ENCODE data around the gene JOSD2. TPM values are rescaled to one million over a fixed set of nuclear protein-coding genes. Genes with fewer than 3 reads are reported as not detected.

The JOSD2 gene
- total RNA-seq, 2 experiments from 2014 or later = 40.2 to 41.7 TPM

DNA sequence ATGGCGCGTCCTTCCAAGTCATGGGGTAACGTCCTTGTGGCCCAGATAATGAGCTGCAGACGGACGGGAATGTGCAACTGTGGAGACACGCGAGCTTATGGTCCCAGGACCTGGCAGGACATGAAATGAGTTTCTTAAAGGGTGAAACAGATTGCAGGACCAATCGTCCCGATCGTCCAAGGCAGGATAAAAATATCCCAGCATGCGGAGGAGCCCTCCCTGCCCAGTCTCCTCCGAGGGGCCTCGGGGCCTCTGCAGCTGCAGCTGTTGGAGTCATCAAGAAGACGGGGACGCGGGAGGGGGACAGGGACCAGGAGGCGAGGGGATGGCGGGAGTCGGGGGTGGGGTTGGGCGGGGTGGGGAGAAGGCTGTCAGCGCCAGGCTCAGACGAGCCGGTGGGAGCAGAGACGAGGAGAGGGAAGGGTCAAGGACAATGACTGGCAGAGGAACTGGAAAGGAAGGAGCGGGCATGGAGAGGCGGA, 20.0 kb downstream of the JOSD2 start:
- no peak for ATAC-seq
- peaks cover 9% of the 10 kb centered on the region for H3K27me3 Mint-ChIP-seq
- peaks cover 2% of the 10 kb centered on the region for H3K36me3 Mint-ChIP-seq
- no peak overlapping the region for H3K4me3 Mint-ChIP-seq
- CTCF ChIA-PET = no interaction called here
- H3K27ac Mint-ChIP-seq = no peak overlapping the region
- peaks cover 14% of the 10 kb centered on the region for H3K4me1 Mint-ChIP-seq
- no peak for DNase-seq
- no peaks in the 10 kb centered on the region for H3K9me3 Mint-ChIP-seq (ENCODE audit: low read depth)

DNA sequence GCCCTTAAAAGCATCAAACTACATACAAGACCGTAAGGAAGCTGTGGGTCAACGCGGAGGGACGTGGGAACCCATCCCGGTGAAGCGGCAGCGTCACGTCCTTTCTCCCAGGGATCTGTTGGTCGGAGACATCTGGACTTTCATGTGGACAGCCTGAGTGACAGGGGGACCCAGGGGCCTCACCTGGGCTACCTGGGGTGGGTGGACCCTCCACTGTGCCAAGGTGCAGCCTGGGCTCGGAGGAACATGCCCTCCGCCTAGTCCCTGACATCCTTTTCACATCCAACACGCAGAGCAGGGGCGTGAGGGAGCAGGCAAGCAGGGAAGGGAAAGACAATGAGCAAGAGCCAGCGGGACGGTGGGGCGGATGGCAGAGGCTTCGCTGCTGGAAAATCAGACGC, 20.6 kb downstream of the JOSD2 start:
- no peaks in the 10 kb centered on the region for H3K9me3 Mint-ChIP-seq (ENCODE audit: low read depth)

DNA sequence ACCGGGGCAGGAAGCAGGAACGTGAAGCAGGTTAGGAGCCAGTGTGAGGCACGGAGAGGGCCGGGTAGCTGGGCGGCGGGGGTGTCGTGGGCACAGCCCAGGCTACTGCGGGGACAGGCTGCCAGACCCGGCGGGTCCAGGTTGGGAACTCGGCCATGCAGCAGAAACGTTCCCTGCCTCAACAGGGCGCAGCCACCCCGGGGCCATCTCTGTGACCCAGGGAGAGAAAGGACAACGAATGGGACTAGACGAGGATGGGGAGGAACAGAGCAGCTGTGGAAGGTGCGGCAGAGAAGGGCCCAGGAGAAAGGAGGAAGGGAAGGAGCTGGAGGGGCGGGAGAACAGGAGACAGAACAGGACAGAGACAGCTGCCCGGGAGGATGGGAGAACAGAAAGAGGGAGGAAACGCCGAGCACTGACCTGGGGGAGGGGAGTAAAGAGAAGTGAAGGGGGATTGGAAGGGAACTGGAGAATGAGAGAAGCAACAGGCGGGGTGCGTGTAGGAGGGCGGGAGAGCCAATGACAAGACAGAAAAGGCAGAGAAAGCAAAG, 21.5 kb downstream of the JOSD2 start:
- H3K27ac Mint-ChIP-seq = no peak overlapping the region

More for the DNA sequence above, 20.6 kb downstream of the JOSD2 start:
- Mint-ChIP-seq H3K36me3 (peaks cover 5% of the 10 kb centered on the region), H3K4me3 (no peak overlapping the region), H3K4me1 (peaks cover 14% of the 10 kb centered on the region), H3K27ac (no peak overlapping the region), H3K27me3 (peaks cover 9% of the 10 kb centered on the region)
- ATAC-seq (no peak), DNase-seq (no peak)
- CTCF ChIA-PET = no interaction called here

DNA sequence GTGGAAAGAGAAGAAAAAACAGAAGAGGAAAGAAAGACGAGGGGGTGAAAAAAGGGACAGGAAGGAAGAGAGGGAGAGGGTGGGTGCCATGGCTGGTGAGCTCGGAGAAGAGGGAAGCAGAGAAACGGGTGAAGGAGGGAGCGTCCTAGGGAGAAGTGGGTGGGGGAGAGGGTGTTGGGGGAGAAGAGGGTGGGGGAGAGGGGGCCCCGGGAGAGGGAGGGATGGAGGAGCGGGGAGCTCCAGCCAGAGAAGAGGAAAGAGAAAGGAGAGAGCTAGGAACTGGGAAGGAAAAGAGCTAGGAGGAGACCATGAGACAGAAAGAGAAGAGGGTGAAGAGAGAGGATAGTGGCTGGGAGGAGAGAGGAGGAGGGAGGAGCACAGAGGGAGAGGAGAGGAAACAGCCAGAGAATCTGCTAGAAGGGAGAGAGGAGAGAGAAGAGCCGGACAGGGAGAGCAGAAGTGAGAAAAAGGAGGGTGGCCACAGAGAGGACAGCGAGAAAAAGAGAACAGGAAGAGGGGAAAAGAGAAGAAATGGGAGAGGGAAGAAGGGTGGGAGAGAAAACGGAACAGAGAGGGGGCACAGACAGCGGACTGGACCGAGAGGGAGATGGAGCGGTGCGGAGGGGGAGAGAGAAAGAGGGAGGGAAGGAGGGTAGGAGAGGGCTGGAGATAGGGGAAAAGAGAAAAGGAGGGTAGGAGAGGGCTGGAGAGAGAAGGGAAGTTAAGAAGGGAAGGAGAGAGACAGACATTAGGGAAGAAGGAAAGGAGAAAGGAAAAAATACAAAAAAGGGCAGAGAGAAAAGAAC, 22.4 kb downstream of the JOSD2 start:
- ATAC-seq (no peak), DNase-seq (no peak)
- H3K27ac Mint-ChIP-seq = no peak overlapping the region
- CTCF ChIA-PET = no interaction called here
- H3K27me3 Mint-ChIP-seq = peaks cover 9% of the 10 kb centered on the region
- H3K4me1 Mint-ChIP-seq = peaks cover 14% of the 10 kb centered on the region
- peaks cover 8% of the 10 kb centered on the region for H3K36me3 Mint-ChIP-seq
- no peaks in the 10 kb centered on the region for H3K9me3 Mint-ChIP-seq (ENCODE audit: low read depth)
- no peak overlapping the region for H3K4me3 Mint-ChIP-seq

More for the DNA sequence above, 21.5 kb downstream of the JOSD2 start:
- Mint-ChIP-seq H3K27me3 (peaks cover 9% of the 10 kb centered on the region), H3K9me3 (ENCODE audit: low read depth) (no peaks in the 10 kb centered on the region), H3K4me1 (peaks cover 14% of the 10 kb centered on the region), H3K36me3 (peaks cover 8% of the 10 kb centered on the region), H3K4me3 (no peak overlapping the region)
- DNase-seq = no peak
- CTCF ChIA-PET = no interaction called here
- ATAC-seq = no peak

DNA sequence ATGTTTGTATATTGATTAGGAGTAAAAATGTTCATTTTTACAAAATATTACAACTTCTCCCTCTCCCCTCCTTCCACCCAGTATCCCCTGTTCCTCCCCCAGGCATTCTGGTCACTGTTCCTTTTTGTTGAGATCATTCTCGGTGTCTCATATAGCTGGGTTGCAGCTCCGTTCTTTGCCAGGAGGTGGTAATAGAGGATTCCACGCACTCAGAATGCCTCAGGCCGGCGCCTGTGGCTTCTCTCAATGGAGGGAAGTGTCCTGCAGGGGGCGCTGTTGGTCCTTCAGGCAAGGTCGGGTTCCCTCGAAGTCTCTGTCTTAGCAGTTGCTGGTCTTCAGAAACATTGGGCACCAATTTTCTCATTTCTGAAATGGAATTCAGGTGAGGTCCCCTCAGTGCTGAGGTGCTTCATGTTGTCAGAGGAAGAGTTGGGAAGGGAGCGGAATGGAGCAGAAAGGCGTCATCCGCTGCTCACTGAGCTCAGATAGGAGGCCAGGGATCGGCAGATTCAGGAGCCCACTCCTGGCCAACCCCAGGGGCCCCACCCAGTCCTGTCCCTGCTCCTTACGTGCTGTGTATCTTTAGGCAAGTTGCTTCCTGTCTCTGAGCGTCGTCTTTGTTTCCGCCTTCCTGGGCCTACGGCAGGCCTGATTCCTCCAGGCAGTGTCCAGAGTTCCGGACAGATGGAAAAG, 24.0 kb downstream of the JOSD2 start:
- ATAC-seq (no peak), DNase-seq (peak; percentile 65)
- peaks cover 10% of the 10 kb centered on the region for H3K4me1 Mint-ChIP-seq
- no peaks in the 10 kb centered on the region for H3K9me3 Mint-ChIP-seq (ENCODE audit: low read depth)
- CTCF ChIA-PET = interaction anchor here (1.0 kb wide), 2 partner anchors 69 to 123 kb away, joined by 3 read pairs; no protein-coding TSS in a partner anchor
- no peak overlapping the region for H3K27ac Mint-ChIP-seq
- H3K4me3 Mint-ChIP-seq = no peak overlapping the region
- peaks cover 11% of the 10 kb centered on the region for H3K36me3 Mint-ChIP-seq
- H3K27me3 Mint-ChIP-seq = peaks cover 7% of the 10 kb centered on the region

DNA sequence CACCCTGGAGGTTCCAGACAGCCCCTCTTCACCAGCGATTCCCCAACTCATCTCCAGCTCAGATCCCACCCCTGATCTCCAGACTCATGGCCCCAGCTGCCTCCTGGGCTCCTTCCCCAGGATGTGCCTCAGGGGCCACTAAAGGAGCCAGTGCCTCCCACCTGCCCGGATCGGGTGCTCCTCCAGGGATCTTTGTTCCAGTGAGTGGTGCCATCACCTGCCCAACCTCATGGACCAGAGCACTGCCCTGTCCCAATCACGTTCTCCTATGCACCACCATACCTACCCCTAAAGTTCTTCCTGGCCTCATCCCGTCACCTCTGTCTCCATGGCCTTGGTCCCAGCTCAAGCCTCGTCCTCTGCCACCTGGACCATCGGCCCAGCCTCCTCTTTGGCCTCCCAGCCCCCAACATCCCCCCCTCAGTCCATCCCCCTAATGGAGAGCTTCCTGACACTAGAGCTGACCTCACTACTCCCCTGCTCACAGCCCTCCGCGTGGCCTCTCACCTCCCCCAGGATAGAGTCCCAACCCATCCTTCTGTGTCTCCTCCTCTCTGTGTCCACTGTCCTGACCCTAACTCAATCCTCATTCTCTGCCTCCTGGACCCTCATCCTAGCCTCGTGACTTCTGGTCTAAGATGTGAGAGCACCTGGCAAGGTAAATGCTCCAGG, 25.6 kb downstream of the JOSD2 start:
- H3K27ac Mint-ChIP-seq = no peak overlapping the region
- H3K9me3 Mint-ChIP-seq (ENCODE audit: low read depth) = no peaks in the 10 kb centered on the region
- peaks cover 12% of the 10 kb centered on the region for H3K36me3 Mint-ChIP-seq
- CTCF ChIA-PET = interaction anchor here (0.7 to 1.4 kb wide), 3 partner anchors 12 to 123 kb away, joined by 3 to 4 read pairs (median 3); no protein-coding TSS in a partner anchor
- H3K4me1 Mint-ChIP-seq = peaks cover 2% of the 10 kb centered on the region
- no peak for DNase-seq
- H3K4me3 Mint-ChIP-seq = no peak overlapping the region
- no peak for ATAC-seq
- H3K27me3 Mint-ChIP-seq = peaks cover 2% of the 10 kb centered on the region

DNA sequence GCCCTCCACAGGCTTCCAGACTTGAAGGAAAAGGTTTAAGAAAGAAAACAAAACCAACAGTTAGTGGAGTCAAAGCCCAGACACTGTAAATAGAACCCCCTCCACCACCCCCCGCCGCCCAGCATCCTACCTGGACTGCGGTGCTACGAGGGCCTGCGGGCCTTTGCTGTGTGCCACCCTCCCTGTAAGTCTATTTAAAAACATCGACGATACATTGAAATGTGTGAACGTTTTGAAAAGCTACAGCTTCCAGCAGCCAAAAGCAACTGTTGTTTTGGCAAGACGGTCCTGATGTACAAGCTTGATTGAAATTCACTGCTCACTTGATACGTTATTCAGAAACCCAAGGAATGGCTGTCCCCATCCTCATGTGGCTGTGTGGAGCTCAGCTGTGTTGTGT, 28.1 kb downstream of the JOSD2 start:
- Mint-ChIP-seq H3K4me1 (peaks cover 4% of the 10 kb centered on the region), H3K36me3 (peaks cover 23% of the 10 kb centered on the region), H3K4me3 (no peak overlapping the region), H3K9me3 (ENCODE audit: low read depth) (no peaks in the 10 kb centered on the region), H3K27ac (no peak overlapping the region), H3K27me3 (peaks cover 2% of the 10 kb centered on the region)
- ATAC-seq (no peak), DNase-seq (no peak)
- CTCF ChIA-PET = no interaction called here

DNA sequence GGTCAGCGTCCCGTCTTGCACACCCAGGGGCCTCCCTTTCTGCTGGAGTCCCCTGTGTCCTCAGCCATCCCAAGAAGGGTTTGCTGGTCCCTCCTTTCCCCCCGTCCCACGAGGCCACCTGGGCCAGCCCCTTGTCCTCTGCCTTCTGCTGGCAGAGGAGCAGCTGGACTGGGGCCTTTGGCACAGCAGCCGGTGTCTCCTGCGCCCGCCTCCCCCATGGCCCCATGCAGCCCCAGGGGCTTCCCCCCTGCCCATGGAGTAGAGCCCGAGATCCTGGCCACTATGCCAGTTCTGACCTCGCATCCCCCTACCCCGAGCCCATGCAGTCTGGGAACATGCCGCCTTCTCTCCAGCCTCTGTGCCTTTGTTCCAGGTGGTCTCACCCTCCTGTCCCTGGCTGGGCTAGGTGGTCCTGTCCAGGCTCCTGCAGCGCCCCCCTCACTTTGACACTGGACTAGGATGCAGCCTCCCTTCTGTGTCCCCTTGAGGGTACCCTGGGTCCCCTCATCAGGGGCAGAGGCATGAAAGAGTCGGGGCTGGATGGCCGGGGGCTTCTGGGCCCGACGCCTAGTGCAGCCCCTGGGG, 28.6 kb downstream of the JOSD2 start:
- Mint-ChIP-seq H3K27ac (no peak overlapping the region), H3K4me1 (peaks cover 8% of the 10 kb centered on the region), H3K4me3 (no peak overlapping the region), H3K27me3 (no peaks in the 10 kb centered on the region), H3K9me3 (ENCODE audit: low read depth) (no peaks in the 10 kb centered on the region), H3K36me3 (peaks cover 28% of the 10 kb centered on the region)
- ATAC-seq = no peak
- CTCF ChIA-PET = no interaction called here
- DNase-seq = no peak

DNA sequence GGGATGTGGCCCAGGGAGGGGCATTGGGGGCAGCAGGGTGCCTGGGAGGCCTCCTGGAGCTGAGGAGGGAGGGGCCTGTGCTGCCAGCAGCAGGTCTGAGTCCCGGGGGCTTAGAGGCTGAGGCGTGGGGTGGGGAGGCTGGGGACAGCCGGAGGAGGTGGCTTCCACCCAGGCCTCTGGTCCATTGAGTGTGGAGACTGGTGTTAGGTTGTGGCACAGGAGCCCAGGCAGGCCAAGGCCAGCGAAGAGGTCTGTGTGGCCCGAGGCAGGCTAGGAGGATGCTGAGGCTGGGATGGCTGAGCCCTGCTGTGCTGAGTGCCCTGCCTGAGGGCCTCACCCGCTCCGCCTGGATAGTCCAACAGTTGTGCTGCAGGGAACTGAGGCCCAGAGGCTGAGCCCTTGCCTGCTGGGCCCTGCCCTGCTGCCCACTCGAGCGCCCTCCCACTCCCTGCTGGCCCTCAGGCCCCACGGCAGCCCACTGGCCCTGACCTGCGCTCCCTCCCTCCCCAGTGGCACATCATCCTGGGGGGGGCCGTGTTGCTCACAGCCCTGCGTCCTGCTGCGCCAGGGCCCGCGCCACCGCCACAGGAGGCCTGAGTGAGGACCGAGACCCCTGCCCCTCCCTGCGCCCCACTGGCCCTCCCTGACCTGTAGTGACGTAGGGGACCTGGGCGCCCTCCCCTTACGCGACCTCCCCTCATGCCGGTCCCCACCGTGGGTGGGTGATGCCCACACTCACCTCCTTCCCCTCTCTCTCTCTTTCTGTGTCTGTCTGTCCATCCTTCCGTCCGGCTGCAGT, 29.4 kb downstream of the JOSD2 start:
- ATAC-seq = no peak
- peaks cover 28% of the 10 kb centered on the region for H3K36me3 Mint-ChIP-seq

DNA sequence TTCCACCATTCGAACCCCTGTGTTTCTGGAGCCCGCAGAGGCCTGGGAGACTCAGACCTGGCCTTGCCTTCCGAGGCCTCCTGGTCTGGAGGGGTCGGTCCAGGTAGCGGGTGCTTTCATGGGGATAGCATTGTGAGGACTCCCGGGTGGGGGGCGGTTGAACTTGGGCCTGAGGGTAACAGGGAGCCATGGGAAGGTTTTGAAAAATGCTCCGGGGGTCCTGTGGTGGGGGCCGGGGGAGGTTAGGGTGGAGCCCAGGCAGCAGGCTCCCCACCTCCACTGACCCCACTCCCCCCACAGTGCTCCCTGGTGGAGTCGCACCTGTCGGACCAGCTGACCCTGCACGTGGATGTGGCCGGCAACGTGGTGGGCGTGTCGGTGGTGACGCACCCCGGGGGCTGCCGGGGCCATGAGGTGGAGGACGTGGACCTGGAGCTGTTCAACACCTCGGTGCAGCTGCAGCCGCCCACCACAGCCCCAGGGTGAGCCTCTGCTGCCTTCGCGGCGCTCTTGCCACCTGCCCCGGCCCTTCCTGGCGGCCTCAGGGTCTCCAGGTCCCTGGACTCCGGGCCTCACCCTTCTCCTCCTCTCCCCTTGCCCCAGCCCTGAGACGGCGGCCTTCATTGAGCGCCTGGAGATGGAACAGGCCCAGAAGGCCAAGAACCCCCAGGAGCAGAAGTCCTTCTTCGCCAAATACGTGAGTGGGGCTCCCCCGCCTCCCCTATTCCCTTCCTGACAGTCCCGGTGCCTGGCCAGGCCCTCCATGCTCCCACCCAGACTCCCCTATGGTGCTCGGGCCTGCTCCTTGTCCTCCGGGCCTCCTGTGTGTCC, 30.5 kb downstream of the JOSD2 start:
- ATAC-seq (no peak), DNase-seq (no peak)
- CTCF ChIA-PET = no interaction called here
- no peak overlapping the region for H3K4me3 Mint-ChIP-seq
- no peak overlapping the region for H3K27ac Mint-ChIP-seq
- H3K9me3 Mint-ChIP-seq (ENCODE audit: low read depth) = no peaks in the 10 kb centered on the region
- no peaks in the 10 kb centered on the region for H3K27me3 Mint-ChIP-seq
- peaks cover 14% of the 10 kb centered on the region for H3K4me1 Mint-ChIP-seq
- peaks cover 25% of the 10 kb centered on the region for H3K36me3 Mint-ChIP-seq

More for the DNA sequence above, 29.4 kb downstream of the JOSD2 start:
- H3K9me3 Mint-ChIP-seq (ENCODE audit: low read depth) = no peaks in the 10 kb centered on the region
- no peaks in the 10 kb centered on the region for H3K27me3 Mint-ChIP-seq
- CTCF ChIA-PET = no interaction called here
- H3K27ac Mint-ChIP-seq = no peak overlapping the region
- peaks cover 14% of the 10 kb centered on the region for H3K4me1 Mint-ChIP-seq
- no peak for DNase-seq
- no peak overlapping the region for H3K4me3 Mint-ChIP-seq

DNA sequence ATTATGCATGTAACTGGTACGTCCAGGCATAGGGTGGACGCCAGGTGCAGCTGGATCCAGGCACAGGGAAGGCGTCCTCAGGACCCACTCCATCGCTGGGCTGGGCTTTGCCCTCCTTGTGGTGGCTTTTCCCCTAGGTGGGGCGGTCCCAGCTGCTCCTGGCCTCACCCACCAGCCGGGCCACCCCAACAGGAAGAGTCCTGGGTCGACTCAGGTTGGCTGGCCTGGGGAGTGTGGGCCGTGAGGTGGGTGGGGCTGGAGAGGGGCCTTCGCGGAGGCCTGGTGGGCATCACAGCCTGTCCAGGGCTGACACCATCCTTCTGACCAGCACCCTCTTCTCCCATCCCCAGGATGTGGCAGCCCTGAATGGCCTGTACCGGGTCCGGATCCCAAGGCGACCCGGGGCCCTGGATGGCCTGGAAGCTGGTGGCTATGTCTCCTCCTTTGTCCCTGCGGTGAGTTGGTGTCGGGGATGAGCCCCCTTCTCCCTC, 31.2 kb downstream of the JOSD2 start:
- H3K4me1 Mint-ChIP-seq = peaks cover 14% of the 10 kb centered on the region
- ATAC-seq (no peak), DNase-seq (no peak)
- H3K27me3 Mint-ChIP-seq = no peaks in the 10 kb centered on the region
- no peak overlapping the region for H3K27ac Mint-ChIP-seq
- no peaks in the 10 kb centered on the region for H3K9me3 Mint-ChIP-seq (ENCODE audit: low read depth)
- no peak overlapping the region for H3K4me3 Mint-ChIP-seq
- peaks cover 21% of the 10 kb centered on the region for H3K36me3 Mint-ChIP-seq
- CTCF ChIA-PET = interaction anchor here (1.3 to 1.9 kb wide), 2 partner anchors 19 to 32 kb away, joined by 4 to 5 read pairs; partner anchors contain the start of gene JOSD2
